ENCODE measurements around the gene IL17RE. TPM values are rescaled to one million over a fixed set of nuclear protein-coding genes. Genes with fewer than 3 reads are reported as not detected.
"Not testable (repeated sequence)": the region's sequence is repeated elsewhere in the genome, so short reads cannot be mapped to it uniquely, and the experiment has no call there.

Gene IL17RE
- polyA plus RNA-seq, 1 donor from 2014 or later: 0.52 TPM

- H3K9me2 ChIP-seq (ENCODE audit: insufficient read depth, low read length): no peaks in the 10 kb centered on the region
- no peak overlapping the region for H2AFZ ChIP-seq (ENCODE audit: low read depth, low read length)
- no peak overlapping the region for H3K9ac ChIP-seq (ENCODE audit: low read length)
- H3K27ac ChIP-seq (ENCODE audit: low read length): no peak overlapping the region
- no peaks in the 10 kb centered on the region for H3K9me3 ChIP-seq (ENCODE audit: low read length)
- TF ChIP-seq MXI1 (conservative IDR thresholded peaks at IDR 0.05; ENCODE audit: poor library complexity, severe bottlenecking) (no peak), EP300 (conservative IDR thresholded peaks at IDR 0.05; ENCODE audit: poor library complexity, severe bottlenecking) (no peak), POLR2AphosphoS5 (IDR thresholded peaks at IDR 0.05) (no peak), TAF1 (IDR thresholded peaks at IDR 0.05; ENCODE audit: low read depth) (no peak), RAD21 (conservative IDR thresholded peaks at IDR 0.05) (no peak), EZH2 (IDR thresholded peaks at IDR 0.05; ENCODE audit: borderline replicate concordance, insufficient read depth, low read length, poor library complexity, severe bottlenecking) (no peak), SMC3 (conservative IDR thresholded peaks at IDR 0.05; ENCODE audit: poor library complexity) (no peak)
- H3K27me3 ChIP-seq (ENCODE audit: insufficient read depth, low read depth, low read length): no peaks in the 10 kb centered on the region
- H3K4me3 ChIP-seq (ENCODE audit: low read length): no peak overlapping the region
- no peaks in the 10 kb centered on the region for H4K20me1 ChIP-seq (ENCODE audit: insufficient read depth)
- no peaks in the 10 kb centered on the region for H3F3A ChIP-seq (ENCODE audit: insufficient read depth, low read length, poor library complexity, severe bottlenecking)
- H3K36me3 ChIP-seq (ENCODE audit: insufficient read depth, low read length): no peaks in the 10 kb centered on the region
- H3K79me2 ChIP-seq (replicated peaks; ENCODE audit: insufficient read depth, low read length): no peaks in the 10 kb centered on the region
- H3K4me2 ChIP-seq (ENCODE audit: low read length): no peak overlapping the region
These were observed 27.2 kb upstream of the IL17RE start for GRCh38 chr3:9875448-9875847.

GRCh38 chr3:9876255-9876654, 26.4 kb upstream of the IL17RE start:
- H3K36me3 ChIP-seq (ENCODE audit: insufficient read depth, low read length); H3F3A ChIP-seq (ENCODE audit: insufficient read depth, low read length, poor library complexity, severe bottlenecking); H3K27ac ChIP-seq (ENCODE audit: low read length); H3K79me2 ChIP-seq (replicated peaks; ENCODE audit: insufficient read depth, low read length); H3K9me2 ChIP-seq (ENCODE audit: insufficient read depth, low read length); H3K27me3 ChIP-seq (ENCODE audit: insufficient read depth, low read depth, low read length); H4K20me1 ChIP-seq (ENCODE audit: insufficient read depth); H2AFZ ChIP-seq (ENCODE audit: low read depth, low read length); H3K9ac ChIP-seq (ENCODE audit: low read length); H3K9me3 ChIP-seq (ENCODE audit: low read length); H3K4me3 ChIP-seq (ENCODE audit: low read length); H3K4me2 ChIP-seq (ENCODE audit: low read length): not testable (repeated sequence)

- no peak overlapping the region for H3K4me3 ChIP-seq (ENCODE audit: low read length)
- H3K27ac ChIP-seq (ENCODE audit: low read length): no peak overlapping the region
- H3K9me3 ChIP-seq (ENCODE audit: low read length): no peaks in the 10 kb centered on the region
- no peaks in the 10 kb centered on the region for H3F3A ChIP-seq (ENCODE audit: insufficient read depth, low read length, poor library complexity, severe bottlenecking)
- H2AFZ ChIP-seq (ENCODE audit: low read depth, low read length): no peak overlapping the region
- TF ChIP-seq CTCF (IDR thresholded peaks at IDR 0.05; ENCODE audit: poor library complexity, severe bottlenecking): no peak
- no peak for TF ChIP-seq SMC3 (conservative IDR thresholded peaks at IDR 0.05; ENCODE audit: poor library complexity)
- TF ChIP-seq EP300 (conservative IDR thresholded peaks at IDR 0.05; ENCODE audit: poor library complexity, severe bottlenecking): no peak
- no peak for TF ChIP-seq MXI1 (conservative IDR thresholded peaks at IDR 0.05; ENCODE audit: poor library complexity, severe bottlenecking)
- no peak for TF ChIP-seq TAF1 (IDR thresholded peaks at IDR 0.05; ENCODE audit: low read depth)
- no peaks in the 10 kb centered on the region for H3K27me3 ChIP-seq (ENCODE audit: insufficient read depth, low read depth, low read length)
- no peak overlapping the region for H3K9ac ChIP-seq (ENCODE audit: low read length)
- H3K9me2 ChIP-seq (ENCODE audit: insufficient read depth, low read length): no peaks in the 10 kb centered on the region
- no peaks in the 10 kb centered on the region for H4K20me1 ChIP-seq (ENCODE audit: insufficient read depth)
- H3K36me3 ChIP-seq (ENCODE audit: insufficient read depth, low read length): no peaks in the 10 kb centered on the region
- no peaks in the 10 kb centered on the region for H3K79me2 ChIP-seq (replicated peaks; ENCODE audit: insufficient read depth, low read length)
- no peak overlapping the region for H3K4me2 ChIP-seq (ENCODE audit: low read length)
These were observed 25.7 kb upstream of the IL17RE start for GRCh38 chr3:9876991-9877390.

- Histone ChIP-seq H3K27me3 (ENCODE audit: insufficient read depth, low read depth, low read length) (no peaks in the 10 kb centered on the region), H3K79me2 (replicated peaks; ENCODE audit: insufficient read depth, low read length) (no peaks in the 10 kb centered on the region), H3K27ac (ENCODE audit: low read length) (no peak overlapping the region), H3F3A (ENCODE audit: insufficient read depth, low read length, poor library complexity, severe bottlenecking) (no peaks in the 10 kb centered on the region), H3K9me3 (ENCODE audit: low read length) (no peaks in the 10 kb centered on the region), H3K9ac (ENCODE audit: low read length) (no peak overlapping the region), H3K36me3 (ENCODE audit: insufficient read depth, low read length) (no peaks in the 10 kb centered on the region), H3K4me2 (ENCODE audit: low read length) (no peak overlapping the region), H2AFZ (ENCODE audit: low read depth, low read length) (no peak overlapping the region), H4K20me1 (ENCODE audit: insufficient read depth) (no peaks in the 10 kb centered on the region), H3K4me3 (ENCODE audit: low read length) (no peak overlapping the region), H3K9me2 (ENCODE audit: insufficient read depth, low read length) (no peaks in the 10 kb centered on the region)
- no peak for TF ChIP-seq TAF1 (IDR thresholded peaks at IDR 0.05; ENCODE audit: low read depth)
- no peak for TF ChIP-seq POLR2AphosphoS5 (IDR thresholded peaks at IDR 0.05)
- no peak for TF ChIP-seq CTCF (IDR thresholded peaks at IDR 0.05; ENCODE audit: poor library complexity, severe bottlenecking)
- TF ChIP-seq MXI1 (conservative IDR thresholded peaks at IDR 0.05; ENCODE audit: poor library complexity, severe bottlenecking): no peak
- no peak for TF ChIP-seq RAD21 (conservative IDR thresholded peaks at IDR 0.05)
- TF ChIP-seq EP300 (conservative IDR thresholded peaks at IDR 0.05; ENCODE audit: poor library complexity, severe bottlenecking): no peak
- no peak for TF ChIP-seq REST (IDR thresholded peaks at IDR 0.05; ENCODE audit: borderline replicate concordance)
- no peak for TF ChIP-seq SMC3 (conservative IDR thresholded peaks at IDR 0.05; ENCODE audit: poor library complexity)
- no peak for TF ChIP-seq EZH2 (IDR thresholded peaks at IDR 0.05; ENCODE audit: borderline replicate concordance, insufficient read depth, low read length, poor library complexity, severe bottlenecking)
These were observed 23.9 kb upstream of the IL17RE start for GRCh38 chr3:9878700-9879099.

All from neural cell (in vitro differentiated cells).